ENCODE measurements around the gene HINFP. TPM values are rescaled to one million over a fixed set of nuclear protein-coding genes. Genes with fewer than 3 reads are reported as not detected.

HINFP gene
- total and polyA plus RNA-seq, 9 of the 15 experiments (the other 6 are each of a cell fraction or from before 2014, with no cell fraction given) = 13.8 to 34.1 (median 22.5) TPM

Other genes with a start within 250 kb of the HINFP start
Only the 7 nearest of the 21 such genes appear.
- 31.2 and 38.7 TPM in 2 replicates for gene VPS11, start 53.8 kb upstream of the HINFP start, total RNA-seq (2014; rRNA removed)
- 20.4 and 23.0 TPM in 2 replicates for gene VPS11, start 53.8 kb upstream of the HINFP start, total RNA-seq (2014; rRNA removed; fragmentation: Illumina TruSeq; extraction: Trizol)
- gene VPS11, start 53.8 kb upstream of the HINFP start, total RNA-seq (2015; rRNA removed; fragmentation: Illumina TruSeq; extraction: Trizol) = 31.3 and 33.5 TPM in 2 replicates
- gene VPS11, start 53.8 kb upstream of the HINFP start, total RNA-seq (2021) = 25.5 and 28.6 TPM in 2 replicates
- gene VPS11, start 53.8 kb upstream of the HINFP start, polyA plus RNA-seq (2011; rRNA removed) = 14.1 and 16.7 TPM in 2 replicates
- 31.1 and 35.5 TPM in 2 replicates for gene VPS11, start 53.8 kb upstream of the HINFP start, polyA plus RNA-seq (2014; fragmentation: Illumina TruSeq; extraction: Trizol)
- 10 to 100 TPM; 19.7 to 31.6 TPM for gene VPS11, start 53.8 kb upstream of the HINFP start, polyA plus RNA-seq (2014; fragmentation: Nextera tagmentation; extraction: Ambion mirVana)
- 24.9 and 27.5 TPM in 2 replicates for gene VPS11, start 53.8 kb upstream of the HINFP start, polyA plus RNA-seq (2014; rRNA removed)
- gene HMBS, start 36.7 kb upstream of the HINFP start, total RNA-seq (2014; rRNA removed) = 82.8 and 118 TPM in 2 replicates
- gene HMBS, start 36.7 kb upstream of the HINFP start, total RNA-seq (2014; rRNA removed; fragmentation: Illumina TruSeq; extraction: Trizol) = 108 and 113 TPM in 2 replicates
- gene HMBS, start 36.7 kb upstream of the HINFP start, total RNA-seq (2015; rRNA removed; fragmentation: Illumina TruSeq; extraction: Trizol) = 52.3 and 56.9 TPM in 2 replicates
- gene HMBS, start 36.7 kb upstream of the HINFP start, total RNA-seq (2021) = 272 and 282 TPM in 2 replicates
- gene HMBS, start 36.7 kb upstream of the HINFP start, polyA plus RNA-seq (2011; rRNA removed) = 311 and 380 TPM in 2 replicates
- 286 and 323 TPM in 2 replicates for gene HMBS, start 36.7 kb upstream of the HINFP start, polyA plus RNA-seq (2014; fragmentation: Illumina TruSeq; extraction: Trizol)
- gene HMBS, start 36.7 kb upstream of the HINFP start, polyA plus RNA-seq (2014; fragmentation: Nextera tagmentation; extraction: Ambion mirVana) = 100 to 1,000 TPM; 308 to 385 TPM
- gene HMBS, start 36.7 kb upstream of the HINFP start, polyA plus RNA-seq (2014; rRNA removed) = 294 and 314 TPM in 2 replicates
- 29.9 and 44.1 TPM in 2 replicates for gene DPAGT1, start 19.7 kb upstream of the HINFP start, total RNA-seq (2014; rRNA removed)
- gene DPAGT1, start 19.7 kb upstream of the HINFP start, total RNA-seq (2014; rRNA removed; fragmentation: Illumina TruSeq; extraction: Trizol) = 42.2 and 43.8 TPM in 2 replicates
- 35.3 and 40.0 TPM in 2 replicates for gene DPAGT1, start 19.7 kb upstream of the HINFP start, total RNA-seq (2015; rRNA removed; fragmentation: Illumina TruSeq; extraction: Trizol)
- 79.3 and 85.8 TPM in 2 replicates for gene DPAGT1, start 19.7 kb upstream of the HINFP start, total RNA-seq (2021)
- 85.0 and 126 TPM in 2 replicates for gene DPAGT1, start 19.7 kb upstream of the HINFP start, polyA plus RNA-seq (2011; rRNA removed)
- gene DPAGT1, start 19.7 kb upstream of the HINFP start, polyA plus RNA-seq (2014; fragmentation: Illumina TruSeq; extraction: Trizol) = 112 and 113 TPM in 2 replicates
- 100 to 1,000 TPM in 1 of 2 experiments, 10 to 100 TPM in 1; 91.1 to 135 TPM for gene DPAGT1, start 19.7 kb upstream of the HINFP start, polyA plus RNA-seq (2014; fragmentation: Nextera tagmentation; extraction: Ambion mirVana)
- 61.3 and 79.2 TPM in 2 replicates for gene DPAGT1, start 19.7 kb upstream of the HINFP start, polyA plus RNA-seq (2014; rRNA removed)
- gene C2CD2L, start 14.2 kb upstream of the HINFP start, total RNA-seq (2014; rRNA removed) = 16.9 and 23.8 TPM in 2 replicates
- 6.9 and 11.8 TPM in 2 replicates for gene C2CD2L, start 14.2 kb upstream of the HINFP start, total RNA-seq (2014; rRNA removed; fragmentation: Illumina TruSeq; extraction: Trizol)
- 14.8 and 15.6 TPM in 2 replicates for gene C2CD2L, start 14.2 kb upstream of the HINFP start, total RNA-seq (2015; rRNA removed; fragmentation: Illumina TruSeq; extraction: Trizol)
- 34.1 and 41.2 TPM in 2 replicates for gene C2CD2L, start 14.2 kb upstream of the HINFP start, total RNA-seq (2021)
- 10.8 and 19.6 TPM in 2 replicates for gene C2CD2L, start 14.2 kb upstream of the HINFP start, polyA plus RNA-seq (2011; rRNA removed)
- 29.7 and 34.7 TPM in 2 replicates for gene C2CD2L, start 14.2 kb upstream of the HINFP start, polyA plus RNA-seq (2014; fragmentation: Illumina TruSeq; extraction: Trizol)
- gene C2CD2L, start 14.2 kb upstream of the HINFP start, polyA plus RNA-seq (2014; fragmentation: Nextera tagmentation; extraction: Ambion mirVana) = 1 to 10 TPM in 1 of 2 experiments, under 1 TPM in 1; 0.66 to 1.0 TPM
- 22.4 and 25.7 TPM in 2 replicates for gene C2CD2L, start 14.2 kb upstream of the HINFP start, polyA plus RNA-seq (2014; rRNA removed)
- gene ABCG4, start 27.5 kb downstream of the HINFP start, total RNA-seq (2014; rRNA removed) = 0.09 TPM in 1 of 2 replicates, not detected in the other
- not detected in 2 replicates for gene ABCG4, start 27.5 kb downstream of the HINFP start, total RNA-seq (2014; rRNA removed; fragmentation: Illumina TruSeq; extraction: Trizol)
- gene ABCG4, start 27.5 kb downstream of the HINFP start, total RNA-seq (2015; rRNA removed; fragmentation: Illumina TruSeq; extraction: Trizol) = not detected in 2 replicates
- gene ABCG4, start 27.5 kb downstream of the HINFP start, total RNA-seq (2021) = 0.11 and 0.13 TPM in 2 replicates
- 0.04 and 0.08 TPM in 2 replicates for gene ABCG4, start 27.5 kb downstream of the HINFP start, polyA plus RNA-seq (2011; rRNA removed)
- gene ABCG4, start 27.5 kb downstream of the HINFP start, polyA plus RNA-seq (2014; fragmentation: Illumina TruSeq; extraction: Trizol) = 0.07 and 0.11 TPM in 2 replicates
- not detected for gene ABCG4, start 27.5 kb downstream of the HINFP start, polyA plus RNA-seq (2014; fragmentation: Nextera tagmentation; extraction: Ambion mirVana)
- gene ABCG4, start 27.5 kb downstream of the HINFP start, polyA plus RNA-seq (2014; rRNA removed) = 0.03 and 0.05 TPM in 2 replicates
- gene NLRX1, start 47.1 kb downstream of the HINFP start, total RNA-seq (2014; rRNA removed) = 1.3 and 1.4 TPM in 2 replicates
- 0.19 and 0.22 TPM in 2 replicates for gene NLRX1, start 47.1 kb downstream of the HINFP start, total RNA-seq (2014; rRNA removed; fragmentation: Illumina TruSeq; extraction: Trizol)
- 0.34 and 0.69 TPM in 2 replicates for gene NLRX1, start 47.1 kb downstream of the HINFP start, total RNA-seq (2015; rRNA removed; fragmentation: Illumina TruSeq; extraction: Trizol)
- gene NLRX1, start 47.1 kb downstream of the HINFP start, total RNA-seq (2021) = 2.1 and 2.3 TPM in 2 replicates
- 0.55 and 1.4 TPM in 2 replicates for gene NLRX1, start 47.1 kb downstream of the HINFP start, polyA plus RNA-seq (2011; rRNA removed)
- 0.49 and 1.1 TPM in 2 replicates for gene NLRX1, start 47.1 kb downstream of the HINFP start, polyA plus RNA-seq (2014; fragmentation: Illumina TruSeq; extraction: Trizol)
- gene NLRX1, start 47.1 kb downstream of the HINFP start, polyA plus RNA-seq (2014; fragmentation: Nextera tagmentation; extraction: Ambion mirVana) = under 1 TPM; 0.04 to 0.06 TPM
- 1.1 and 2.1 TPM in 2 replicates for gene NLRX1, start 47.1 kb downstream of the HINFP start, polyA plus RNA-seq (2014; rRNA removed)
- gene NHERF4, start 63.9 kb downstream of the HINFP start, total RNA-seq (2014; rRNA removed) = not detected in 2 replicates
- gene NHERF4, start 63.9 kb downstream of the HINFP start, total RNA-seq (2014; rRNA removed; fragmentation: Illumina TruSeq; extraction: Trizol) = not detected in 2 replicates
- not detected in 2 replicates for gene NHERF4, start 63.9 kb downstream of the HINFP start, total RNA-seq (2015; rRNA removed; fragmentation: Illumina TruSeq; extraction: Trizol)
- gene NHERF4, start 63.9 kb downstream of the HINFP start, total RNA-seq (2021) = not detected in 2 replicates
- gene NHERF4, start 63.9 kb downstream of the HINFP start, polyA plus RNA-seq (2011; rRNA removed) = not detected in 2 replicates
- gene NHERF4, start 63.9 kb downstream of the HINFP start, polyA plus RNA-seq (2014; fragmentation: Illumina TruSeq; extraction: Trizol) = not detected in 2 replicates
- not detected for gene NHERF4, start 63.9 kb downstream of the HINFP start, polyA plus RNA-seq (2014; fragmentation: Nextera tagmentation; extraction: Ambion mirVana)
- gene NHERF4, start 63.9 kb downstream of the HINFP start, polyA plus RNA-seq (2014; rRNA removed) = not detected in 2 replicates